Neural crest cell (in vitro differentiated cells): Measurements from ENCODE around the gene SDS. TPM values are rescaled to one million over a fixed set of nuclear protein-coding genes. Genes with fewer than 3 reads are reported as not detected.
"Not testable (repeated sequence)": the region's sequence is repeated elsewhere in the genome, so short reads cannot be mapped to it uniquely, and the experiment has no call there.

Experiments
- DNase-seq: peaks from one replicate; pipeline ENCODE4 v3.0.0; 2021; ENCODE audit warnings: low read depth, mixed read lengths, low spot score
- H3K27ac Mint-ChIP-seq: one replicate; pipeline ENCODE4 v1.8.0; 2021; ENCODE audit warnings: mild to moderate bottlenecking, mixed read lengths; ENCODE audit not compliant: unreplicated experiment
- H3K27me3 Mint-ChIP-seq: 2 replicates; pipeline ENCODE4 v1.8.0; 2021; ENCODE audit warnings: low read depth, mild to moderate bottlenecking, mixed read lengths
- H3K36me3 Mint-ChIP-seq: 2 replicates; pipeline ENCODE4 v1.8.0; 2021; ENCODE audit warnings: low read depth, mild to moderate bottlenecking, mixed read lengths
- H3K4me1 Mint-ChIP-seq: 2 replicates; pipeline ENCODE4 v1.8.0; 2021; ENCODE audit warnings: mixed read lengths
- H3K4me3 Mint-ChIP-seq: one replicate; pipeline ENCODE4 v1.8.0; 2021; ENCODE audit warnings: mild to moderate bottlenecking, mixed read lengths
- H3K9me3 Mint-ChIP-seq: 2 replicates; pipeline ENCODE4 v1.8.0; 2021; ENCODE audit warnings: mixed read lengths
- CTCF ChIP-seq: fragments of 200-600 bp; sonication (generic); conservative IDR thresholded peaks from 2 replicates; pipeline ENCODE4 v1.5.0; 2021; ENCODE audit warnings: antibody characterized with exemption, mild to moderate bottlenecking
- total RNA-seq: library from RNA; stranded (reverse); gene quantifications from 2 replicates; pipeline ENCODE4 v1.2.1, GENCODE V29; 2021

SDS gene
- total RNA-seq, 1 donor from 2014 or later, result not detected

- Mint-ChIP-seq H3K4me3 (peak overlapping the region; percentile 88), H3K27me3 (no peaks in the 10 kb centered on the region), H3K27ac (peak overlapping the region; percentile 29), H3K4me1 (peaks cover 14% of the 10 kb centered on the region), H3K9me3 (no peaks in the 10 kb centered on the region), H3K36me3 (no peaks in the 10 kb centered on the region)
- no peak for TF ChIP-seq CTCF
- no peak for DNase-seq
Observed at GRCh38 chr12:113359133-113359938, 44.4 kb downstream of the SDS start.

- Mint-ChIP-seq H3K4me1 (peaks cover 14% of the 10 kb centered on the region), H3K27ac (peak within 1 kb of the TSS; percentile 67), H3K36me3 (no peaks in the 10 kb centered on the region), H3K9me3 (no peaks in the 10 kb centered on the region), H3K4me3 (peak within 1 kb of the TSS; percentile 88), H3K27me3 (no peaks in the 10 kb centered on the region)
- TF ChIP-seq CTCF, result no peak
- peak; percentile 83 for DNase-seq
Observed at GRCh38 chr12:113358381-113359132, 45.1 kb downstream of the SDS start, which contains the start of gene PLBD2. PLBD2 (plus strand) TSS chr12:113358587; CDS start chr12:113358601, 14 bp downstream.

GRCh38 chr12:113354192-113354591, 49.5 kb downstream of the SDS start:
- H3K36me3 Mint-ChIP-seq, H3K4me1 Mint-ChIP-seq, DNase-seq, H3K27ac Mint-ChIP-seq, H3K9me3 Mint-ChIP-seq, H3K4me3 Mint-ChIP-seq, H3K27me3 Mint-ChIP-seq: not testable (repeated sequence)

DNA sequence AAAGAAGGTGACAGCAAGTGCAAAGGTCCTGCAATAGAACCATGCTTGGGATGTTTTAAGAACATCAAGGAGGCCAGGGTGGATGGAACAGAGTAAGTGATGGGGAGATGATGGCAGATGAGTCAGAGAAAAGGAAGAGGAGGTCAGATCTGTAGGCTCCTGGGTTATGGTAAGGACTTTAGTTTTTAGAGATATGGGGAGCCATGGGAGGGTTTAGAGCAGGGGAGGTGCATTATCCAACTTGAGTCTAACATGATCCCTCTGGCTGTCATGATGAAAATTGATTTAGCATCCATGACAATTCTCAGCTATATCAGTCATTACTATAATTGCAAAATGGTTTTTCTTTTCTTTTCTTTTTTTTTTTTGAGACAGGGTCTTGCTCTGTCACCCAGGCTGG, 52.6 kb downstream of the SDS start:
- H3K9me3 Mint-ChIP-seq, result no peaks in the 10 kb centered on the region
- no peaks in the 10 kb centered on the region for H3K27me3 Mint-ChIP-seq
- no peak for DNase-seq
- H3K27ac Mint-ChIP-seq, result no peak overlapping the region
- no peak for TF ChIP-seq CTCF
- no peak overlapping the region for H3K4me3 Mint-ChIP-seq
- peaks cover 13% of the 10 kb centered on the region for H3K4me1 Mint-ChIP-seq
- no peaks in the 10 kb centered on the region for H3K36me3 Mint-ChIP-seq

DNA sequence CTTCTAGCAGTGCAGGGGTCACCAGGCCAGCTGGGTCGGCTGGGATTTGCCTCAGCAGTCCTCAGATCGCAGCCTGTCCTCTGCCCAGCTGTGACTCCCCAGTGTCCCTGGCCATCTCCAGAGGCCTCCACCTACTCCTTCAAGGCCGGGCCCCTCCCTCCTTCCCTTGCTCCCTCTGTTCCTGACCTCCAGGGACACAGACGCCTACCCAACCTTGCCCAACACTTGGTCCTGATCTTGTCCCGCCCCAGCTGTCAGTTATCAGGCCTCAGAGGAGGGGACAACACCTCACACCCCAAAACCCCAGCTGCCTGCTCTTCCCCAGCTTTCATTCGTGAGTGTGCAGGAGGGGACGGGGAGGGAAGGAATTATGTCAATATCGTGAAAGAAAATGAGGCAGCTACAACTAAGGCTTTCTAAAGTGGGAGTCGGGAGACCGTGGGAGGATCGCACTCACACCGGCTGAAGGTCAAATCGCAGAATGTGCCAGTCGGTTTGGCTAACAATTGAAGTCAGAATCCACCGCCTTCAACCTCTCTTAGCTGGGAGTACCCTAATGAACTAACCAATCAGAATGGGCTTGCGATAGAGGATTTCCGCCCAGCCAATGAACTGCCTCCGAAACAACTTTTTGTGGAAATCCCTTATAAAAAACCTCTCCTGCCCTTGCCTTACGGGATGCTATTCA, 54.7 kb downstream of the SDS start:
- no peak for DNase-seq
- Mint-ChIP-seq H3K36me3 (no peaks in the 10 kb centered on the region), H3K9me3 (no peaks in the 10 kb centered on the region), H3K27me3 (no peaks in the 10 kb centered on the region), H3K4me1 (peaks cover 13% of the 10 kb centered on the region), H3K27ac (peak overlapping the region; percentile 61), H3K4me3 (peak overlapping the region; percentile 54)
- TF ChIP-seq CTCF, result no peak
